ENCODE data around the gene INPP4A. TPM values are rescaled to one million over a fixed set of nuclear protein-coding genes. Genes with fewer than 3 reads are reported as not detected.

The INPP4A gene
- total and polyA plus RNA-seq, 10 of the 15 experiments (the other 5 are each of a cell fraction or from before 2014, with no cell fraction given) = 4.7 to 62.3 (median 36.9) TPM

DNA sequence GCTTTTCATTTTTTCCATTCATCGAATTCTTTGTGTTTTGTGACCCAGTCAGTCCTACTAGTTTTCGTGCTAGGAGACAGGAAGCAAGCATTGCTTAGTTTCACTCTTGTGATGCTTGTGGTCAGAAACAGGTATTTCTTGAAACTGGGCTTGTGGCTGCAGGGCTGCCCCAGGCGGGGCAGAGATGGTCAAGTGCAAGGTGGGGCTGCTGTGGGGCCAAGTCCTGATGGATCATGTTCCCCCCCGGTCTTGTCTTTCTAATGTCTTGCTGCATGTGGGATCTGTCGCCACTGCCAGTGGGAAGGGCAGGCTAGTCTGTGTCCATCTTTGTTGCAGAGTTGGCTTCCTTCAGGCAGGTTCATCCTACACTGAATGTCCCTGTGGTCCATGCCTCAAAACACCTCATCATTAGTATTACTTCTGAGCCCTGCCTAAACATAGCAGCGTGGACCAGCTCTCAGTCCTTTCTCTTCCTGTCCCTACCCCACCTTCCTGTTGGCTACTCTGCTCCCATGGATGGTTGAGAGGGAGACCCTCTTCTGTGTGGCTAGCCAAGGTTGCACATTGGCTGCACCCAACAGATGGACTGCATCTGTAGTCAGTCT lies 38.7 kb downstream of the INPP4A start (continued):
- TF ChIP-seq, protein P1, sequence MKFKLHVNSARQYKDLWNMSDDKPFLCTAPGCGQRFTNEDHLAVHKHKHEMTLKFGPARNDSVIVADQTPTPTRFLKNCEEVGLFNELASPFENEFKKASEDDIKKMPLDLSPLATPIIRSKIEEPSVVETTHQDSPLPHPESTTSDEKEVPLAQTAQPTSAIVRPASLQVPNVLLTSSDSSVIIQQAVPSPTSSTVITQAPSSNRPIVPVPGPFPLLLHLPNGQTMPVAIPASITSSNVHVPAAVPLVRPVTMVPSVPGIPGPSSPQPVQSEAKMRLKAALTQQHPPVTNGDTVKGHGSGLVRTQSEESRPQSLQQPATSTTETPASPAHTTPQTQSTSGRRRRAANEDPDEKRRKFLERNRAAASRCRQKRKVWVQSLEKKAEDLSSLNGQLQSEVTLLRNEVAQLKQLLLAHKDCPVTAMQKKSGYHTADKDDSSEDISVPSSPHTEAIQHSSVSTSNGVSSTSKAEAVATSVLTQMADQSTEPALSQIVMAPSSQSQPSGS (IDR thresholded peaks at IDR 0.05; ENCODE audit: low read length) = peak; percentile 97
- TF ChIP-seq MYB (IDR thresholded peaks at IDR 0.05; ENCODE audit: borderline replicate concordance, low read depth, low read length) = no peak
- TF ChIP-seq, protein P2, sequence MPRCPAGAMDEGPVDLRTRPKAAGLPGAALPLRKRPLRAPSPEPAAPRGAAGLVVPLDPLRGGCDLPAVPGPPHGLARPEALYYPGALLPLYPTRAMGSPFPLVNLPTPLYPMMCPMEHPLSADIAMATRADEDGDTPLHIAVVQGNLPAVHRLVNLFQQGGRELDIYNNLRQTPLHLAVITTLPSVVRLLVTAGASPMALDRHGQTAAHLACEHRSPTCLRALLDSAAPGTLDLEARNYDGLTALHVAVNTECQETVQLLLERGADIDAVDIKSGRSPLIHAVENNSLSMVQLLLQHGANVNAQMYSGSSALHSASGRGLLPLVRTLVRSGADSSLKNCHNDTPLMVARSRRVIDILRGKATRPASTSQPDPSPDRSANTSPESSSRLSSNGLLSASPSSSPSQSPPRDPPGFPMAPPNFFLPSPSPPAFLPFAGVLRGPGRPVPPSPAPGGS (IDR thresholded peaks at IDR 0.05; ENCODE audit: borderline replicate concordance, insufficient read depth, low read depth, low read length, poor library complexity, severe bottlenecking) = peak; percentile 85
- TF ChIP-seq POLR2A (IDR thresholded peaks at IDR 0.05; ENCODE audit: low read depth, low read length) = peak; percentile 45; the same call in 1 of the 2 replicates
- TF ChIP-seq FOXM1 (IDR thresholded peaks at IDR 0.05; ENCODE audit: low read depth, low read length) = peak; percentile 100
- no peak for TF ChIP-seq NFXL1 (IDR thresholded peaks at IDR 0.05; ENCODE audit: borderline replicate concordance)
- no peak for TF ChIP-seq BRCA1 (IDR thresholded peaks at IDR 0.05; ENCODE audit: low read depth, low read length)
- peak; percentile 89 for TF ChIP-seq KLF5 (IDR thresholded peaks at IDR 0.05; ENCODE audit: partially characterized antibody)
- TF ChIP-seq, protein P3, sequence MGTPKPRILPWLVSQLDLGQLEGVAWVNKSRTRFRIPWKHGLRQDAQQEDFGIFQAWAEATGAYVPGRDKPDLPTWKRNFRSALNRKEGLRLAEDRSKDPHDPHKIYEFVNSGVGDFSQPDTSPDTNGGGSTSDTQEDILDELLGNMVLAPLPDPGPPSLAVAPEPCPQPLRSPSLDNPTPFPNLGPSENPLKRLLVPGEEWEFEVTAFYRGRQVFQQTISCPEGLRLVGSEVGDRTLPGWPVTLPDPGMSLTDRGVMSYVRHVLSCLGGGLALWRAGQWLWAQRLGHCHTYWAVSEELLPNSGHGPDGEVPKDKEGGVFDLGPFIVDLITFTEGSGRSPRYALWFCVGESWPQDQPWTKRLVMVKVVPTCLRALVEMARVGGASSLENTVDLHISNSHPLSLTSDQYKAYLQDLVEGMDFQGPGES (IDR thresholded peaks at IDR 0.05) = no peak
- TF ChIP-seq, protein P4, sequence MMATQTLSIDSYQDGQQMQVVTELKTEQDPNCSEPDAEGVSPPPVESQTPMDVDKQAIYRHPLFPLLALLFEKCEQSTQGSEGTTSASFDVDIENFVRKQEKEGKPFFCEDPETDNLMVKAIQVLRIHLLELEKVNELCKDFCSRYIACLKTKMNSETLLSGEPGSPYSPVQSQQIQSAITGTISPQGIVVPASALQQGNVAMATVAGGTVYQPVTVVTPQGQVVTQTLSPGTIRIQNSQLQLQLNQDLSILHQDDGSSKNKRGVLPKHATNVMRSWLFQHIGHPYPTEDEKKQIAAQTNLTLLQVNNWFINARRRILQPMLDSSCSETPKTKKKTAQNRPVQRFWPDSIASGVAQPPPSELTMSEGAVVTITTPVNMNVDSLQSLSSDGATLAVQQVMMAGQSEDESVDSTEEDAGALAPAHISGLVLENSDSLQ (IDR thresholded peaks at IDR 0.05) = peak; percentile 42; the same call in 1 of the 2 replicates
- TF ChIP-seq, protein P5, sequence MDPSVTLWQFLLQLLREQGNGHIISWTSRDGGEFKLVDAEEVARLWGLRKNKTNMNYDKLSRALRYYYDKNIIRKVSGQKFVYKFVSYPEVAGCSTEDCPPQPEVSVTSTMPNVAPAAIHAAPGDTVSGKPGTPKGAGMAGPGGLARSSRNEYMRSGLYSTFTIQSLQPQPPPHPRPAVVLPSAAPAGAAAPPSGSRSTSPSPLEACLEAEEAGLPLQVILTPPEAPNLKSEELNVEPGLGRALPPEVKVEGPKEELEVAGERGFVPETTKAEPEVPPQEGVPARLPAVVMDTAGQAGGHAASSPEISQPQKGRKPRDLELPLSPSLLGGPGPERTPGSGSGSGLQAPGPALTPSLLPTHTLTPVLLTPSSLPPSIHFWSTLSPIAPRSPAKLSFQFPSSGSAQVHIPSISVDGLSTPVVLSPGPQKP (IDR thresholded peaks at IDR 0.05; ENCODE audit: low read depth, low read length) = no peak
- TF ChIP-seq ESRRA (IDR thresholded peaks at IDR 0.05; ENCODE audit: low read length) = no peak
- peak; percentile 37; the same call in 1 of the 2 replicates for TF ChIP-seq RAD21 (IDR thresholded peaks at IDR 0.05; ENCODE audit: insufficient read depth, low read depth, low read length)
- TF ChIP-seq SREBF2 (IDR thresholded peaks at IDR 0.05; ENCODE audit: low read length) = no peak
- peak; percentile 72; the same call in 1 of the 2 replicates for TF ChIP-seq PML (IDR thresholded peaks at IDR 0.05; ENCODE audit: low read length)
- TF ChIP-seq POU2F2 (IDR thresholded peaks at IDR 0.05; ENCODE audit: borderline replicate concordance, low read depth, low read length) = peak; percentile 91
- TF ChIP-seq SIN3A (IDR thresholded peaks at IDR 0.05; ENCODE audit: low read depth, low read length) = no peak
- no peak for TF ChIP-seq NRF1 (conservative IDR thresholded peaks at IDR 0.05; ENCODE audit: low read depth, low read length)
- TF ChIP-seq ETV6 (conservative IDR thresholded peaks at IDR 0.05 in 1 of 2, IDR thresholded peaks at IDR 0.05 in 1 of 2; ENCODE audit: borderline replicate concordance in 1 of 2, low read depth in 1 of 2) = peak in 1 of 2 experiments; percentile 95; a peak in 2 of 4 replicates
- TF ChIP-seq, protein P6, sequence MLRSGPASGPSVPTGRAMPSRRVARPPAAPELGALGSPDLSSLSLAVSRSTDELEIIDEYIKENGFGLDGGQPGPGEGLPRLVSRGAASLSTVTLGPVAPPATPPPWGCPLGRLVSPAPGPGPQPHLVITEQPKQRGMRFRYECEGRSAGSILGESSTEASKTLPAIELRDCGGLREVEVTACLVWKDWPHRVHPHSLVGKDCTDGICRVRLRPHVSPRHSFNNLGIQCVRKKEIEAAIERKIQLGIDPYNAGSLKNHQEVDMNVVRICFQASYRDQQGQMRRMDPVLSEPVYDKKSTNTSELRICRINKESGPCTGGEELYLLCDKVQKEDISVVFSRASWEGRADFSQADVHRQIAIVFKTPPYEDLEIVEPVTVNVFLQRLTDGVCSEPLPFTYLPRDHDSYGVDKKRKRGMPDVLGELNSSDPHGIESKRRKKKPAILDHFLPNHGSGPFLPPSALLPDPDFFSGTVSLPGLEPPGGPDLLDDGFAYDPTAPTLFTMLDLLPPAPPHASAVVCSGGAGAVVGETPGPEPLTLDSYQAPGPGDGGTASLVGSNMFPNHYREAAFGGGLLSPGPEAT (IDR thresholded peaks at IDR 0.05; ENCODE audit: low read depth) = peak; percentile 96

Measured in GM12878 (cell line).